G401.6 (cell line): ENCODE results near the gene DDX56.
A peak's percentile ranks its signal among the peaks of the same experiment; 100 is the strongest.
"Not testable (repeated sequence)": the region's sequence is repeated elsewhere in the genome, so short reads cannot be mapped to it uniquely, and the experiment has no call there.

Experiments used
- FAIRE-seq: peaks from 2 replicates; lab custom pipeline; 2012; peaks lifted over from hg19 to GRCh38; lab: Jason Lieb, UNC

Gene DDX56

GRCh38 chr7:44597181-44597580, 23.5 kb upstream of the DDX56 start:
- FAIRE-seq: not testable (repeated sequence)

GRCh38 chr7:44595934-44596635, 22.4 kb upstream of the DDX56 start:
- no peak for FAIRE-seq

- FAIRE-seq: no peak
Observed at GRCh38 chr7:44590910-44591309, 17.2 kb upstream of the DDX56 start.

GRCh38 chr7:44587843-44588711, 14.4 kb upstream of the DDX56 start:
- peak; percentile 96 for FAIRE-seq

- no peak for FAIRE-seq
Observed at GRCh38 chr7:44583146-44583865, 9.6 kb upstream of the DDX56 start.

- peak; percentile 94 for FAIRE-seq
Observed at GRCh38 chr7:44581879-44582603, 8.3 kb upstream of the DDX56 start, which contains the start of gene TMED4. TMED4 (minus strand) TSS chr7:44582231; CDS start chr7:44582206, 25 bp downstream.

- FAIRE-seq: no peak
Observed at GRCh38 chr7:44580945-44581878, 7.5 kb upstream of the DDX56 start.

- FAIRE-seq: peak; percentile 77
Observed at GRCh38 chr7:44576228-44576627, 2.5 kb upstream of the DDX56 start.

- FAIRE-seq: no peak
Observed at GRCh38 chr7:44575054-44575453, 1.3 kb upstream of the DDX56 start.

- FAIRE-seq: no peak
Observed at GRCh38 chr7:44574287-44574872, 672 bp upstream of the DDX56 start.

GRCh38 chr7:44572771-44573170, 937 bp downstream of the DDX56 start:
- FAIRE-seq: no peak

GRCh38 chr7:44569959-44570358, 3.7 kb downstream of the DDX56 start:
- FAIRE-seq: no peak

GRCh38 chr7:44568771-44569560, 4.7 kb downstream of the DDX56 start:
- no peak for FAIRE-seq

GRCh38 chr7:44567884-44568283, 5.8 kb downstream of the DDX56 start:
- no peak for FAIRE-seq

GRCh38 chr7:44566680-44567079, 7.0 kb downstream of the DDX56 start:
- FAIRE-seq: no peak

- FAIRE-seq: no peak
Observed at GRCh38 chr7:44565795-44566559, 7.7 kb downstream of the DDX56 start.

- peak; percentile 39 for FAIRE-seq
Observed at GRCh38 chr7:44565097-44565794, 8.5 kb downstream of the DDX56 start.

- FAIRE-seq: no peak
Observed at GRCh38 chr7:44564606-44565005, 9.1 kb downstream of the DDX56 start.
